GM21717 (cell line): ENCODE results near the gene CDAN1.
"Not testable (repeated sequence)": the region's sequence is repeated elsewhere in the genome, so short reads cannot be mapped to it uniquely, and the experiment has no call there.

Source experiments
- ATAC-seq: cut with Tn5 transposase; IDR thresholded peaks from one replicate; pipeline ENCODE4 v1.9.1; 2021; ENCODE audit warnings: mild to moderate bottlenecking, moderate library complexity; ENCODE audit not compliant: unreplicated experiment

The CDAN1 gene

DNA sequence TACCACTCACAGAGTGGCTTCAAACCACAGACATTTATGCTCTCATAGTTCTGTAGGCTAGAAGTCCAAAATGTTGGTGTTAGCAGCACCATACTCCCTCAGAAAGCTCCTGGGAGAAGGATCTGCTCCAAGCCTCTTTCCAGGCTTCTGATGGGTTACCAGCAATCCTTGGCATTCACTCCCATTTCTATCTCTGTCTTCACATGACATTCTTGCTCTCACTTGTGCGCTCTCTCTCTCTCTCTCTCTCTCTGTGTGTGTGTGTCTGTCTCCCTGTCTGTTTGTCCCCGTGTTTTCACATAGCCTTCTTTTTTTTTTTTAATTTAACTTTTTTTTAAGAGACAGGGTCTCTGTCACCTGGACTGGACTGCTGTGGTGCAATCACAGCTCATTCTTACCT, 26.3 kb downstream of the CDAN1 start:
- ATAC-seq = no peak

DNA sequence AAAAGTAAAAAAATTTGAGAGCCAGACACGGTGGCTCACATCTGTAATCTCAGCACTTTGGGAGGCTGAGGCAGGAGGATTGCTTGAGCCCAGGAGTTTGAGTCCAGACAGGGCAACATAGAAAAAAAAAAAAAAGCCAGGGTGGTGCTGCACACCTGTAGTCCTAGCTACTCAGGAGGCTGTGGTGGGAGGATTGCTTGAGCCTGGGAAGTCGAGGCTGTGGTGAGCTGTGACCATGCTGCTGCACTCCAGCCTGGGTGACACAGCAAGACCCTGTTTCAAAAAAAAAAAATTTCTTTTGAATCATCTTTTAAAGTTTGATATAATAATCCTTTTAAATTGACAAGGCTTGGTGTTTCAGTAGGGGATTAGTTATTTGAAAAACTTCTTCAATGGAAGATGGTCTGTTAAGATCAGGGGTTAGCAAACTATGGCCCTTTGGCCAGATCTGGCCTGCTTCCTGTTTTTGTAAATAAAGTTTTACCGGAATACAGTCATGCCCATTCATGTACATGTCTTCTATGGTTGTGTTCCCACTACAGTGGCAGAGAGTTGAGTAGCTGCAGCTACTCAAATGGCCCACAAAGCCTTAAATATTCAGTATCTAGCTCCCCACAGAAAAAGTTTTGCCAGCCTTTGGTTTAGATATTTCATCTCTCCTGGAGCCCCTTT, 28.9 kb downstream of the CDAN1 start:
- ATAC-seq = no peak

DNA sequence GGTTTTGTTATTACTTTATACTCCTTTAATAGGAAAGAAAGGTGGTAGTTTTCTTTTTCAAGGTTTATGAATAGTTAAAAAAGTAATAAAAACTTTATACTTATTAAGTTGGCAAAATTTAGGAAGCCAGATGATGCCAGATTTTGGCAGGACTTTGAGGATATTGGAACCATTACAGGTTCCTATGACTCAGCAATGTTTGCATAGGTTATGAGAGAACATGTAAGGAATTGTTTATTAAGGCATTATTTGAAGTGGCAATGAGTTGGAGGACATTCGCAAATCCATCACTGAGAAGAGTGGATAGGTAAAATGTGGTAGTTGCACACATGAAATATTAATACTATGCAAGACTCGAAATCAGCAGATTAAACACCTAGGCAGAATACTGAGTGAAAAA, 29.9 kb downstream of the CDAN1 start:
- ATAC-seq = no peak

- ATAC-seq = no peak
Observed at GRCh38 chr15:42705336-42705735, 31.6 kb downstream of the CDAN1 start.

GRCh38 chr15:42704492-42704926, 32.4 kb downstream of the CDAN1 start:
- ATAC-seq = no peak

- no peak for ATAC-seq
Observed at GRCh38 chr15:42696626-42697025, 40.3 kb downstream of the CDAN1 start.

GRCh38 chr15:42695527-42696071, 41.3 kb downstream of the CDAN1 start:
- ATAC-seq = no peak

- ATAC-seq = no peak
Observed at GRCh38 chr15:42694398-42694797, 42.5 kb downstream of the CDAN1 start.

- ATAC-seq = no peak
Observed at GRCh38 chr15:42693942-42694341, 43.0 kb downstream of the CDAN1 start.

GRCh38 chr15:42693496-42693895, 43.4 kb downstream of the CDAN1 start:
- ATAC-seq = no peak

- ATAC-seq = no peak
Observed at GRCh38 chr15:42692997-42693396, 43.9 kb downstream of the CDAN1 start.

DNA sequence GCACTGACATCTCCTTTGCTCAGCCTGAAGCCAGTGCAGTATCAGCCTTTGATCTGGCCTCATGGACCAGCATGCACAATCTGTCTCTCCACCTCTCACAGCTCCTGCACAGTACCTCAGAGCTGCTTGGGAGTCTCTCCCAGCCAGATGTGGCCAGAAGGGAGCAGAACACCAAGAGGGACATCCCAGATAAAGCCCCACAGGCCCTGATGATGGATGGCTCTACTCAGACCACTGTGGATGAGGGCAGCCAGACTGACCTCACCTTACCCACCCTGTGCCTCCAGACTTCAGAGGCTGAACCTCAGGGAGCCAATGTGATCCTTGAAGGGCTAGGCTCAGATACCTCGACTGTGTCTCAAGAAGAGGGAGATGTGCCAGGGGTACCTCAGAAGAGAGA, 44.4 kb downstream of the CDAN1 start:
- no peak for ATAC-seq

DNA sequence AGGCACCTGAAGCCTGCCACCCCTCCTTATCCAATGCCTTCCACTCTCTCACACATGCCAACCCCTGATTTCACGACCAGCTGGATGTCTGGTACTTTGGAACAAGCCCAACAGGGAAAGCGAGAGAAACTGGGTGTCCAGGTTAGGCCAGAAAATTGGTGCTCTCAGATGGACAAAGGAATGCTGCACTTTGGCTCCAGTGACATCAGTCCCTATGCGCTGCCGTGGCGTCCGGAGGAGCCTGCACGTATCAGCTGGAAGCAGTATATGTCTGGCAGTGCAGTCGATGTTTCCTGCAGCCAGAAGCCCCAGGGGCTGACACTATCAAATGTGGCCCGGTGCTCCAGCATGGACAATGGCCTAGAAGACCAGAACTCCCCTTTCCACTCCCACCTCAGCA, 45.2 kb downstream of the CDAN1 start:
- no peak for ATAC-seq

DNA sequence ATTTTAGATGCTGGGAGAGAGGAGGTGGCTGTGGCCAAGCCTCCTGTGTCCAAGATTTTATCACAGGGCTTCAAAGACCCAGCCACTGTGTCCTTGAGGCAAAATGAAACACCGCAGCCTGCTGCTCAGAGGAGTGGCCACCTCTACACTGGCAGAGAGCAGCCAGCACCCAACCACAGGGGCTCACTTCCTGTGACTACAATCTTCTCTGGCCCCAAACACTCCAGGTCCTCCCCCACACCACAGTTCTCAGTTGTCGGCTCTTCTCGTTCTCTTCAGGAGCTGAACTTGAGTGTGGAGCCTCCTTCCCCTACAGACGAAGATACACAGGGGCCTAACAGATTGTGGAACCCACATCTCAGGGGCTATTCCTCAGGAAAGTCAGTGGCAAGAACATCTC, 45.6 kb downstream of the CDAN1 start:
- ATAC-seq = no peak

GRCh38 chr15:42688301-42688700, 48.6 kb downstream of the CDAN1 start:
- ATAC-seq = no peak

DNA sequence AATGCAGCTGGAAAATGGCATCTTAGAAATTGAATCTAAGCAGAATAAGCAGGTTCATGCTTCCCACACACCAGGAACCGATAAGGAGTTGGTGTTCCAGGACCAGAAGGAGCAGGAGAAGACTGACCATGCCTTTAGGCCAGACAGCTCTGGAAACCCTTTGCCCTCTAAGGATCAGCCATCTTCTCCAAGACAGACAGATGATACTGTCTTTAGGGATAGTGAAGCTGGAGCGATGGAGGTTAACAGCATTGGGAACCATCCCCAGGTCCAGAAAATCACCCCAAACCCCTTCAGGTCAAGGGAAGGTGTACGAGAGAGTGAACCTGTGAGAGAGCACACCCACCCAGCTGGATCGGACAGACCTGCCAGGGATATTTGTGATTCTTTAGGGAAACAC, 49.2 kb downstream of the CDAN1 start:
- ATAC-seq = no peak

DNA sequence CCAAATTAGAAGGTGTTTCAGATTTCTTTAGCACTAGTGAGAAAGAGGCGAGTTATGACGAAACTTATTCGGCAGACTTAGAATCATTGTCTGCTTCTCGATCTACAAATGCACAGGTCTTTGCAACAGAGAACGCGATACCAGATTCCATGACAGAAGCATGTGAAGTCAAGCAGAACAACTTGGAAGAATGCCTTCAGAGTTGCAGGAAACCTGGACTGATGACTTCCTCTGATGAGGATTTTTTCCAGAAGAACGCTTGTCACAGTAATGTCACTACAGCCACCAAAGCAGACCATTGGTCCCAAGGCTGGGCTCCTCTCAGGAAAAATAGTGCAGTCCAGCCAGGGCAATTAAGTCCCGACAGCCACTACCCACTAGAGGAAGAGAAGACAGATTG, 50.6 kb downstream of the CDAN1 start:
- ATAC-seq = no peak

- no peak for ATAC-seq
Observed at GRCh38 chr15:42681119-42681518, 55.8 kb downstream of the CDAN1 start.

GRCh38 chr15:42680142-42680482, 56.8 kb downstream of the CDAN1 start:
- ATAC-seq = not testable (repeated sequence)

DNA sequence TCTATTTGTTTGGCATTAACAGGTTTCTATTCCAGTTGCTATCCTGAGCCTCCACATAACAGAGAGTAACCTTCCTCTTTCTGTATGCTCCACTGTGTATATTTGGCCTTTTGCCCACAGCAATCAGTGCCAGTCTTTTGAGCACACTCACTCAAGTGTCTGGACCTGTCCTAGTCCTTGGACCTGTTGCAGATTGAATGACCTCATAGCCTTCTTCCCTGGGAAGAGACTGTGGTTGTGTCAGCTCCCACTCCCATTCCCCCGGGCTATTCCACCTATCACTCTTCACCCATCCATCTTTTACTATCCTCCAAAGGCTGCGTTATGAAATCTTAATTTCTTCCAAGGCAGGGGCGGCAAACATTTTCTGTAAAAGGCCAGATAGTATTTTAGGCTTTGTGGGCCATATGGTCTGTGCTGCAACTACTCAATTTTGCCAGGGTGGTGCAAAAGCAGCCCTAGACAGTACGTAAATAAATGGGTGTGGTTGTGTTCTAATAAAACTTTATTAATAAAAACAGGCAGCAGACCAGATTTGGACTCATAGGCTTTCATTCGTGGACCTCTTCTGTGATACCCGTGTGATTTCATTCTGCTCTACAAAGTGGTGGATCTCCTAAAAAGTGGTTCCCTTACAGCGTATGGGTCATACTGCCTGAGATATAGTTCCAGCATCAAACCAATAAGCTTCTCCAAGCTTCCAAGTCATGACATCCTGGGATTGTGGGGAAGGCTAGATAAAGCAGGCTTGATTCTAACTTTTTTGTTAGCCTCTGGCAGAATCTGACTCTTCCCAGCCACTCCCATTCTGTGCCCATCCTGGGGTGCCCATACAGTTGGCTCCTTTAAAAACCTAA, 57.4 kb downstream of the CDAN1 start:
- no peak for ATAC-seq

- ATAC-seq = no peak
Observed at GRCh38 chr15:42675021-42675420, 61.9 kb downstream of the CDAN1 start.

DNA sequence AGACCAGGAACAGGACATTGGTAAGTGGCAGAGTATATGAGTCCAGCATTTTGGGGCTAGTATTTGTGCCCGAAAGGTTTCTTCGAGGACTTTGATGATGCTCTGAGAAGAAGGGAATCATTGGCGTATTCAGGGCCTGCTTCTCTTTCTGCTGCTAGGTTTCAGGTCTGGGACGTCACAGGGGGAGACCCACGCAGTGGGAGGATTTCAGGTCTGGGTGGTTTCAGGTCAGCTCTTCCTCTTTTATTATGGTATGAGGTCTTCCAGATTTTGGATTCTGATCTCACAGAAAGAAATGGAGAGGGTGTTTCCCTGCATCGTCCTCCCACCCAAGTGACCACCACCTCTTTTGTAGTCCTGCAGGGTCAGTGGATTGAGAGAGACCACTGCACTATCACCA, 62.5 kb downstream of the CDAN1 start:
- ATAC-seq = no peak
